Gastrocnemius medialis (tissue), 4 donors: ENCODE measurements around the gene STK39. TPM values are rescaled to one million over a fixed set of nuclear protein-coding genes. Genes with fewer than 3 reads are reported as not detected.

Source experiments
- ATAC-seq, 2 donors: fragments of 150-250 bp; one replicate each; pipeline ENCODE4 v1.9.1; 2016
- DNase-seq, 2 donors: peaks; one replicate each; pipeline ENCODE4 v3.0.0-alpha.2; 2019
- H3K27ac ChIP-seq, 4 donors: fragments of 200-600 bp; sonication (generic); 1 replicate in 1 of 4; 2 replicates in 3 of 4; pipeline ENCODE4 v1.5.1; 2016 to 2018; ENCODE audit warnings: mild to moderate bottlenecking in 2 of 4, moderate library complexity in 1 of 4
- H3K27me3 ChIP-seq, 3 donors: fragments of 200-600 bp; sonication (generic) in 2 of 3; 1 replicate in 1 of 3; 2 replicates in 2 of 3; pipeline versions ENCODE4 v1.5.1 to v1.6.0; 2016 to 2019; ENCODE audit warnings: mild to moderate bottlenecking in 1 of 3, moderate library complexity in 1 of 3
- H3K36me3 ChIP-seq, 2 donors: fragments of 200-600 bp; sonication (generic) in 1 of 2; one replicate each; pipeline ENCODE4 v1.5.1; 2017 to 2018
- H3K4me1 ChIP-seq, 2 donors: fragments of 200-600 bp; sonication (generic) in 1 of 2; one replicate each; pipeline ENCODE4 v1.5.1; 2016 to 2017; ENCODE audit warnings: mild to moderate bottlenecking in 2 of 2
- H3K4me3 ChIP-seq, 4 donors: fragments of 200-600 bp; sonication (generic) in 3 of 4; 1 replicate in 1 of 4; 2 replicates in 3 of 4; pipeline ENCODE4 v1.5.1; 2016 to 2019; ENCODE audit warnings: mild to moderate bottlenecking in 2 of 4
- H3K9me3 ChIP-seq, 3 donors: fragments of 200-600 bp; sonication (generic) in 2 of 3; 1 replicate in 1 of 3; 2 replicates in 2 of 3; pipeline ENCODE4 v1.5.1; 2016 to 2019
- CTCF ChIP-seq, 5 experiments: fragments of 450-650 bp in 3 of 5; fragments of 200-600 bp in 2 of 5; sonication (generic) in 2 of 5; IDR thresholded peaks in 4 of 5; conservative IDR thresholded peaks in 1 of 5; 1 replicate in 4 of 5; 2 replicates in 1 of 5; pipeline ENCODE4 v1.5.1; 2016 to 2019; ENCODE audit warnings: antibody characterized with exemption in 5 of 5, mild to moderate bottlenecking in 3 of 5, moderate library complexity in 3 of 5
- POLR2A ChIP-seq, 2 donors: fragments of 450-650 bp; IDR thresholded peaks; one replicate each; pipeline ENCODE4 v1.6.1; 2017; ENCODE audit warnings: antibody characterized with exemption in 2 of 2, mild to moderate bottlenecking in 2 of 2, moderate library complexity in 2 of 2
- in situ Hi-C, 4 donors: fragments of 200-750 bp; cut with MboI; loops; one replicate each; pipeline versions ENCODE4 v1.15.0 to v1.8.0; 2017; ENCODE audit warnings: low sequenced_read_pairs in 4 of 4
- intact Hi-C: fragments of 100-400 bp; cut with DNase I; formaldehyde crosslinking; loops from one replicate; pipeline ENCODE4 v1.15.1; 2023; ENCODE audit warnings: low total_unique reads
- total RNA-seq, 4 donors: library from RNA; depleted of rRNA; stranded (reverse); fragments of >200 nt; gene quantifications; one replicate each; pipeline versions ENCODE4 v1.1.0 to v1.2.3, GENCODE V29; 2016

The STK39 gene
- total RNA-seq, 4 donors from 2014 or later: 0.66 to 2.9 (median 1.9) TPM

- no peaks in the 10 kb centered on the region for H3K9me3 ChIP-seq
- in situ Hi-C loops: no loop called here
- H3K4me3 ChIP-seq: no peak overlapping the region
- H3K4me1 ChIP-seq: peaks cover 0 to 4% of the 10 kb centered on the region in 2 donors
- no peaks in the 10 kb centered on the region for H3K36me3 ChIP-seq
- no peaks in the 10 kb centered on the region for H3K27me3 ChIP-seq
- DNase-seq (no peak), ATAC-seq (no peak)
- TF ChIP-seq CTCF (IDR thresholded peaks at IDR 0.05 in 4 of 5, conservative IDR thresholded peaks at IDR 0.05 in 1 of 5) (no peak), POLR2A (IDR thresholded peaks at IDR 0.05) (no peak)
- intact Hi-C loops: no loop called here
- H3K27ac ChIP-seq: no peak overlapping the region
Observed at GRCh38 chr2:168009900-168010299, 237.5 kb downstream of the STK39 start.

GRCh38 chr2:168008646-168009195, 238.7 kb downstream of the STK39 start:
- no peak for DNase-seq
- in situ Hi-C loops: no loop called here
- Histone ChIP-seq H3K4me3 (no peak overlapping the region), H3K36me3 (no peaks in the 10 kb centered on the region), H3K27me3 (no peaks in the 10 kb centered on the region), H3K27ac (no peak overlapping the region), H3K9me3 (no peaks in the 10 kb centered on the region), H3K4me1 (peaks cover 0 to 4% of the 10 kb centered on the region in 2 donors)
- intact Hi-C loops: no loop called here
- no peak for ATAC-seq
- TF ChIP-seq CTCF (IDR thresholded peaks at IDR 0.05 in 4 of 5, conservative IDR thresholded peaks at IDR 0.05 in 1 of 5) (no peak), POLR2A (IDR thresholded peaks at IDR 0.05) (no peak)

GRCh38 chr2:168006498-168006897, 240.9 kb downstream of the STK39 start:
- no peaks in the 10 kb centered on the region for H3K9me3 ChIP-seq
- in situ Hi-C loops: no loop called here
- no peaks in the 10 kb centered on the region for H3K36me3 ChIP-seq
- ATAC-seq (no peak), DNase-seq (no peak)
- H3K27ac ChIP-seq: no peak overlapping the region
- no peaks in the 10 kb centered on the region for H3K27me3 ChIP-seq
- H3K4me1 ChIP-seq: peaks cover 0 to 4% of the 10 kb centered on the region in 2 donors
- H3K4me3 ChIP-seq: no peak overlapping the region
- no peak for TF ChIP-seq POLR2A (IDR thresholded peaks at IDR 0.05)
- TF ChIP-seq CTCF (IDR thresholded peaks at IDR 0.05 in 4 of 5, conservative IDR thresholded peaks at IDR 0.05 in 1 of 5): no peak
- intact Hi-C loops: no loop called here

- Histone ChIP-seq H3K9me3 (no peaks in the 10 kb centered on the region), H3K36me3 (no peaks in the 10 kb centered on the region), H3K27me3 (no peaks in the 10 kb centered on the region), H3K4me3 (no peak overlapping the region), H3K27ac (no peak overlapping the region), H3K4me1 (peaks cover 0 to 4% of the 10 kb centered on the region in 2 donors)
- intact Hi-C loops: no loop called here
- in situ Hi-C loops: no loop called here
- ATAC-seq (no peak), DNase-seq (no peak)
- TF ChIP-seq CTCF (IDR thresholded peaks at IDR 0.05 in 4 of 5, conservative IDR thresholded peaks at IDR 0.05 in 1 of 5) (no peak), POLR2A (IDR thresholded peaks at IDR 0.05) (no peak)
Observed at GRCh38 chr2:168005586-168005985, 241.8 kb downstream of the STK39 start.

GRCh38 chr2:168003876-168004275, 243.5 kb downstream of the STK39 start:
- no peak overlapping the region for H3K27ac ChIP-seq
- ATAC-seq (no peak), DNase-seq (no peak)
- no peaks in the 10 kb centered on the region for H3K4me1 ChIP-seq
- no peaks in the 10 kb centered on the region for H3K36me3 ChIP-seq
- intact Hi-C loops: no loop called here
- no peak overlapping the region for H3K4me3 ChIP-seq
- no peaks in the 10 kb centered on the region for H3K9me3 ChIP-seq
- in situ Hi-C loops: no loop called here
- TF ChIP-seq POLR2A (IDR thresholded peaks at IDR 0.05) (no peak), CTCF (IDR thresholded peaks at IDR 0.05 in 4 of 5, conservative IDR thresholded peaks at IDR 0.05 in 1 of 5) (no peak)
- no peaks in the 10 kb centered on the region for H3K27me3 ChIP-seq
